GM21360 (cell line): Measurements from ENCODE around the gene TRAFD1.
"Not testable (repeated sequence)": the region's sequence is repeated elsewhere in the genome, so short reads cannot be mapped to it uniquely, and the experiment has no call there.

Experiments used
- ATAC-seq: cut with Tn5 transposase; IDR thresholded peaks from one replicate; pipeline ENCODE4 v1.9.1; 2021; ENCODE audit warnings: mild to moderate bottlenecking, moderate library complexity; ENCODE audit not compliant: unreplicated experiment

TRAFD1 gene

GRCh38 chr12:112125250-112125999 is at the start of gene TRAFD1:
Gene TRAFD1 (plus strand): TSS chr12:112125560. CDS start chr12:112130523, 4,963 bp downstream.
- peak; percentile 92 for ATAC-seq

- ATAC-seq = no peak
These were observed 38.1 kb upstream of the TRAFD1 start for GRCh38 chr12:112087055-112087850.

- ATAC-seq = no peak
These were observed 37.5 kb upstream of the TRAFD1 start for GRCh38 chr12:112087851-112088250.

- ATAC-seq = no peak
These were observed 33.8 kb upstream of the TRAFD1 start for GRCh38 chr12:112091563-112091962.

GRCh38 chr12:112096070-112096469 is 29.3 kb upstream of the TRAFD1 start:
- peak; percentile 62 for ATAC-seq

GRCh38 chr12:112096667-112097066 is 28.7 kb upstream of the TRAFD1 start:
- no peak for ATAC-seq

- no peak for ATAC-seq
These were observed 27.7 kb upstream of the TRAFD1 start for GRCh38 chr12:112097641-112098040.

GRCh38 chr12:112100500-112100899 is 24.9 kb upstream of the TRAFD1 start:
- not testable (repeated sequence) for ATAC-seq

GRCh38 chr12:112102127-112102526 is 23.2 kb upstream of the TRAFD1 start:
- no peak for ATAC-seq

GRCh38 chr12:112102746-112103145 is 22.6 kb upstream of the TRAFD1 start:
- not testable (repeated sequence) for ATAC-seq

- no peak for ATAC-seq
These were observed 21.4 kb upstream of the TRAFD1 start for GRCh38 chr12:112103758-112104503.

GRCh38 chr12:112105891-112106290 is 19.5 kb upstream of the TRAFD1 start:
- ATAC-seq = no peak

- peak; percentile 13 for ATAC-seq
These were observed 17.8 kb upstream of the TRAFD1 start for GRCh38 chr12:112107306-112108201.

- ATAC-seq = peak; percentile 61
These were observed 16.9 kb upstream of the TRAFD1 start, which contains the start of gene NAA25 for GRCh38 chr12:112108202-112109079. Gene NAA25 (minus strand): TSS chr12:112108783. CDS start chr12:112108773, 10 bp downstream.

GRCh38 chr12:112110787-112111662 is 14.3 kb upstream of the TRAFD1 start:
- ATAC-seq = not testable (repeated sequence)

GRCh38 chr12:112111931-112112330 is 13.4 kb upstream of the TRAFD1 start:
- ATAC-seq = no peak

- no peak for ATAC-seq
These were observed 12.8 kb upstream of the TRAFD1 start for GRCh38 chr12:112112409-112113133.
